HEK293T (cell line): ENCODE measurements around the gene MYLK4.

ENCODE experiments used
- ARNT ChIP-seq: fragments of 450-650 bp; IDR thresholded peaks from 2 replicates; pipeline ENCODE4 v1.6.1; 2017; ENCODE audit warnings: mild to moderate bottlenecking
- BHLHE40 ChIP-seq: fragments of 450-650 bp; IDR thresholded peaks from 2 replicates; pipeline ENCODE4 v1.6.1; 2016; ENCODE audit warnings: mild to moderate bottlenecking, moderate library complexity, borderline replicate concordance
- CTBP1 ChIP-seq: fragments of 450-650 bp; IDR thresholded peaks from 2 replicates; pipeline ENCODE4 v1.6.1; 2016; ENCODE audit warnings: borderline replicate concordance
- ELF4 ChIP-seq: fragments of 450-650 bp; IDR thresholded peaks from 2 replicates; pipeline ENCODE4 v1.6.1; 2017; ENCODE audit warnings: antibody characterized with exemption
- FOXA1 ChIP-seq: fragments of 450-650 bp; IDR thresholded peaks from 2 replicates; pipeline ENCODE4 v1.6.1; 2016; ENCODE audit warnings: mild to moderate bottlenecking
- FOXM1 ChIP-seq: fragments of 450-650 bp; IDR thresholded peaks from 2 replicates; pipeline ENCODE4 v1.6.1; 2017; ENCODE audit warnings: mild to moderate bottlenecking, borderline replicate concordance
- HDGF ChIP-seq: fragments of 450-650 bp; IDR thresholded peaks from 2 replicates; pipeline ENCODE4 v1.6.1; 2017; ENCODE audit warnings: antibody characterized with exemption, borderline replicate concordance
- L3MBTL2 ChIP-seq: fragments of 450-650 bp; conservative IDR thresholded peaks from 2 replicates; pipeline ENCODE4 v1.6.1; 2016; ENCODE audit warnings: mild to moderate bottlenecking
- NFRKB ChIP-seq: fragments of 450-650 bp; IDR thresholded peaks from 2 replicates; pipeline ENCODE4 v1.6.1; 2016; ENCODE audit warnings: mild to moderate bottlenecking, moderate library complexity
- SP1 ChIP-seq: fragments of 450-650 bp; IDR thresholded peaks from 2 replicates; pipeline ENCODE4 v1.6.1; 2017
- SUZ12 ChIP-seq: fragments of 450-650 bp; IDR thresholded peaks from 2 replicates; pipeline ENCODE4 v1.6.1; 2016; ENCODE audit warnings: mild to moderate bottlenecking
- TARDBP ChIP-seq: fragments of 450-650 bp; IDR thresholded peaks from 2 replicates; pipeline ENCODE4 v1.6.1; 2016
- ZNF384 ChIP-seq: fragments of 450-650 bp; IDR thresholded peaks from 2 replicates; pipeline ENCODE4 v1.6.1; 2016

DNA sequence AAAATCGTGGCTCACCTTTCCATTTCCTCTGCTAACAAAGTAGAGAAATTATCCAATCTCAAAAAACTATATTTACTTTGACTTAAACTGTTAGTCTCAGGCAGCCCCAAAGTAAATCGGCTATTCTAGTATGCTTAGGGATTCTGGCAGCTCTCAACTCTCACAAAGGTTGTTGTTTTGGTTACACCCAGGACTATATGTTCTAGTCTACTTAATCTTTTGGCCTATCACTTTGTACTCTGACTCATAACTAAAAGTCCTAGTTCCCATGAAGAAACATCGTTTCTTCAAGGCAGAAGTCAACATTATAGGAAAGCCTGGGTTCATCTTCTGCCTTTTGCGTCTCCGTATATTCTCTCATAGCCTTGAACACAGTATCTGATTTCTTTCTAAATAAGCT is 42.3 kb downstream of the MYLK4 start:
- TF ChIP-seq FOXM1 (no peak), ARNT (no peak), FOXA1 (no peak), L3MBTL2 (no peak), SP1 (no peak), HDGF (no peak), BHLHE40 (no peak), SUZ12 (no peak), ELF4 (no peak), NFRKB (no peak), ZNF384 (no peak), CTBP1 (no peak), TARDBP (no peak)
